Measurements from ENCODE around the gene CALU.

The CALU gene

GRCh38 chr7:128739048-128739962 is at the start of gene CALU:
Gene CALU (plus strand): TSS chr7:128739359. CDS start chr7:128748584, 9,225 bp downstream.
- DNase-seq, result peak; percentile 97

DNA sequence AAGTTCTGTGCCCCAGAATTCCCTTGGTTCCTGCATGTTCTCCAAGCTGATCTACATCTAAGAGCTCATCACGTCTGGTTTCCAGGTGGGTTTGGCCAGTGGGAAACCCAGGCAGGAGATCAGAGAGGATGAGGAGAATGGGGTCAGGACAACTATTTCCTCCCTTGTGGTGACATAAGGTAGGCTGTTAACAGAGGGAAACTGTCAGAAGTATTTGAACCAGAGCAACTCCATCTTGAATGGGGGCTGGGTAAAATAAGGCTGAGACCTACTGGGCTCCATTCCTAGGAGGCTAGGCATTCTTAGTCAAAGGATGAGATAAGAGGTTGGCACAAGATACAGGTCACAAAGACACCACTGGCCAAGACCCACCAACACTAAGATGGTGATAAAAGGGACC is 47.9 kb upstream of the CALU start:
- no peak for DNase-seq

DNA sequence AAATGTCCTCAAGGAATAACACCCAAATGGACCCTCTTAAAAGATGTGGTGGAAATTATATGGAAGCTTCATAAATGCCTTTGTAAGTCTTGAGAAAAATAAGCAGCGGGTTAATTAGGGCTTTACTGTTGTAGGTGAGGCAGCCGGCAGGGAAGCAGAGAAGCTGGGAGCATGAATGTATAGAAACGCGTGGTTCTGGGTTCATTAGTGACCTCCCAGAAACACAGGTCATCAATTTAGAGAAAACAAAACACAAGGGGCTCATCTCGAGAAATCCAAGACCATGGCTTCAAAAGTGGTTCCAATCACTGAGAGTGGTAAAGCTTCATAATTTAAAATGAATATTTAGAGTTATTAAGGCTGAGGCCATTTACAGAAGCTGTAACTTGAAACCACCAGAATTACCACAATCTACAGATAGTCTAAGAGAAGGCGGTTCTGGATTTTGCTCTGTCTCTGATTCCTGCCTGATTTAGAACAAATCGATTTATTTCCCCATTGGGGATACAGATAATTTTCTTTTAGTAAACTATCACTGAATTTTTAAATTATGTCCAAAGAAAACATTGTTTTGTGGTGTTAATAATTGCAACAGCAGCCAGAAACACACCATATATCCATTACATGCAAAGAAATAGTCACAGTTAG is 46.4 kb upstream of the CALU start:
- DNase-seq, result peak; percentile 50

DNA sequence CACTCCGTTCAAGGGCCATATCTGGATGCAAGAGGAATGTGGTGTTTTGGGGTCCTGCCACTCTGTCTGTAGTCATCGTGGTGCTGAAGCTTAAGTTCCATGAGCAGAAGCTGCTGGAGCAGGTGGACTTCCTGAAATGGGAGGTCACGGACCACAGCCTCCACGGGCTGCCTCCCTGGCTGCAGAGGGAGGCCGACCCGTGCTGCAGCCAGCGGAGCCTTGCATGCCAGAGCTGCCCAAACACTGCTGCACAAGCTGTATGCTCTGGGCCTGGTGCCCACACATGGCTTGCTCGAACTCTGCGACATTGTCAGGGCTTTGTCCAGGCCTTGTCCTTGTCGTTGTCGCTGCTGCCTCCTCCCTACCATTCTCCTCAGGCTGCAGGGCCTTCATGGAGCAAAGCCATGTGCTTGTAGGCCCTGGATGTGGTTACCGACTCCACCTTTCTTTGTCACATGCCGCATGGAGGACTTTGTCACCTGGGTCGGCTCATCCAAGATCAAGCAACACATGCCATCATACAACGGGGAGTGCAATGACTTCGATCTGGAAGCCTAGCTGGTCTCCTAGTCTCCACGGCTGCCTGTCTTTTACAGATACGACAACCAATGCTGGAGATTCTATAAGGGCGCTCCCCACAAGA is 45.7 kb upstream of the CALU start:
- DNase-seq, result no peak

GRCh38 chr7:128694738-128695137 is 44.4 kb upstream of the CALU start:
- DNase-seq, result no peak

DNA sequence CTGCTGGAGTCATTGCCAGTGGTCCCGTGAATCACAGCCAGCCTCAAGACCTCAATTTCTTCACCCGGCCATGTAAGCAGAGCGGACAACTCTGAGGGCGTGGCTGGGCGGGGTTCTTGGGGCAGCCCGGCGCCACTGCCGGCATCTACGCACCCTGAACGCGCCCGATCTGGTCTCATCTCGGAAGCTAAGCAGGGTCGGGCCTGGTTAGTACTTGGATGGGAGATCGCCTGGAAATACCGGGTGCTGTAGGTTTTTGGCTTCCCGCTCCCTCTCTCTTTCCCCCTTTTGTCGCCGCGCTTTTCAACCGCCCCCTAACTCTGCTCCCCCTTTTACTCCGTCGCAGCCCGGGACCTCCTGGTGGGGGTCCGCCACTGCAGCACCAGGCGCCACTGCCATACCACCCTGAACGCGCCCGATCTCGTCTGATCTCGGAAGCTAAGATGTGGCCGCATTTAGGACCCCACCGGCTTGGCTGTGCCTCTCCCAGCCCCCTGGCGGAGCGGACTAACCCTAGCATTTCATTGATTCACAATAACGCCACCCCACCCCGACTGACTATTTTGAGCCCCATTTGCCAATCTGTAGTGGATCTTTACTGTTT is 41.8 kb upstream of the CALU start:
- peak; percentile 69 for DNase-seq

- DNase-seq, result no peak
Observed at GRCh38 chr7:128699196-128699712, 39.9 kb upstream of the CALU start.

DNA sequence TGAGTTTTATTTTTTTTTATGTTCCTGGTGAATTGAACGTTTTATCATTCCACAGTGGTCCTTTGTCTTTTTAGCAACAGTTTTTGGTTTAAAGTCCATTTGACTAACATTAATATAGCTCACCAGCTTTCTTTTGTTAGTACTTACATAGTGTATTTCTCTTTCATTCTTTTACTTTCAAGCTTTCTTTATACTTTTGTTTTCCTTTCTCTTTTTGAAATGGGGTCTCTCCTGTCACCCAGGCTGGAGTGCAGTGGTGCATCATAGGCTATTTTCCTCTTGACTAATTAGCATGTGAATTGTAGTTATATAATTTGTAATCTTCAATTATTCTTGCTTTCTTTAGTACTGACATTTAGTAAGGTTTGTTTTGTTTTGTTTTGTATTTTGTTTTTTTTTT is 39.3 kb upstream of the CALU start:
- no peak for DNase-seq

GRCh38 chr7:128701062-128701785 is 37.9 kb upstream of the CALU start:
- DNase-seq, result no peak

DNA sequence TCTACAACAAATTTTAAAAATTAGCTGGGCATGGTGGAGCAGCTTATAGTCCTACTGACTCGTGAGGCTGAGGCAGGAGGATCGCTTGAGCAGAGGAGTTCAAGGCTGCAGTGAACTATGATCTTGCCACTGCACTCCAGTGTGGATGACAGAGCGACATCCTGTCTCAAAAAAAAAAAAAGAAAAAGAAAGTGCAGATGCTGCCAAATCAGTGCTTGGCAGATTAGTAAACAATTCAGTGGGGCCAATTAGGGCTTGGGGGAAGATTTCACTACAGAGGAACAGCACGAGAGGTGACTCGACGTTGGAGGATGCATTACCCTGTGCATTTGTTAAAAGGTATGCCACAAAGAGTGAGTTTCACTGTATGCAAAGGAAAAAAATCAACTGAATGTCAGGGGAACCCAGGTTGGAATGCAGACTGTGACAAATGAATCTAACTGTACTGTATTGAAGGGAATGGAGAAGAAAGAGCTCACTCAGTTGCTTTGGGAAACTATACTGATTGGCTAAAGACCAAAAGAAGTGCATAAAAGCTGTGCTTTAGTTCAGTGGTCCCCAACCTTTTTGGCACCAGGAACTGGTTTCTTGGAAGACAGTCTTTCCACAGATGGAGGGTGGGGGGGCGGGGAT is 35.4 kb upstream of the CALU start:
- DNase-seq, result no peak

DNA sequence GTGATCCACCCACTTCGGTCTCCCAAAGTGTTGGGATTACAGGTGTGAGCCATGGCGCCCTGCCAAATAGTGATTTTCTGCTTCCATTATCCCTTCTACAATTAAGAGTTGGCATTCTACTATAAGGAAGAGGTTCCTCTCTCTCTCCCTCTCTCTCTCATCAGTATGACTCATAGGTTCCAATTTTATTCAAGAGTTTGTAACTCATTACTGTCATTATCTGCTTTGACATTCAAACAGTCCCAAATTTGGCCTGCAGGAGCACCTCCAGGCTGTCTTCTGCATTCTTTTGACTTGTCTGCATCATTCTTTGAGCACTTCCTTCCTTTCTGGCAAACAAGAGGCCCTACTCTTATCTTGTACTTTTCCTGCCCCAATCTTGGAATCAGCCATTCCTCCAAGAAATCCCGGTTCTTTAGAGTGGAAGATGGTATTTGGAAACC is 33.2 kb upstream of the CALU start:
- DNase-seq, result no peak

DNA sequence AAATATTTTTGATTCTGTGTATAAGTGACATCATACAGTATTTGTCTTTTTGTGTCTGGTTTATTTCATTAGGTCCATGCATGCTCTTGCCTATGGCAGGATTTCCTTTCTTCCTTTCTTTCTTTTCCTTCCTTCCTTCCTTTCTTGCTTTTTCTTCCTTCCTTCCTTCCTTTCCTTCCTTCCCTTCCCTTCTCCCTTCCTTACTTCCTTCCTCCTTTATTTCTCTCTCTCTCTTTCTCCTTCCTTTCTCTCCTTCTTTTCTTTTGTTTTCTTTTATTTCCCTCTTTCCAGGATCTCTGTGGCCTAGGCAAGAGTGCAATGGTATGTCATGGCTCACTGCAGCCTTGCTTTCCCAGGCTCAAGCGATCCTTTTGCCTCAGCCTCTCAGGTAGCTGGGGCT is 31.4 kb upstream of the CALU start:
- DNase-seq, result no peak

DNA sequence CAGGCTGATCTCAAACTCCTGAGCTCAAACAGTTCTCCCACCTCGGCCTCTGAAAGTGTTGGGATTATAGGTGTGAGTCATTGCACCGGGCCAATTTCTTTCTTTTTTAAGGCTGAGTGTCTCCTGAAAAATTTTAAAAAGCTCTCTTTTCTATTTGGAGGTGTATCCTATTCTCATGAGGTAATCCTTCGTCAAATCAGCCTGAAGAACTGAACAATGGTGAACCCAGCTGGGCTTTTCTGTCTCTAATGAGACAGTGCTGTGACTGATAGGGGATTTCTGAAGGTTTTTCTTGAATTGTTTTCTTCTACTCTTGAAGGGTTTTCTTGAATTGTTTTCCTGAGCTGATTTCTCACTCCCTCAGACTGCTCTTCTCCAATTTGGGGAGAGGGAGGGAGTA is 30.9 kb upstream of the CALU start:
- no peak for DNase-seq

GRCh38 chr7:128708824-128709223 is 30.3 kb upstream of the CALU start:
- DNase-seq, result no peak

DNA sequence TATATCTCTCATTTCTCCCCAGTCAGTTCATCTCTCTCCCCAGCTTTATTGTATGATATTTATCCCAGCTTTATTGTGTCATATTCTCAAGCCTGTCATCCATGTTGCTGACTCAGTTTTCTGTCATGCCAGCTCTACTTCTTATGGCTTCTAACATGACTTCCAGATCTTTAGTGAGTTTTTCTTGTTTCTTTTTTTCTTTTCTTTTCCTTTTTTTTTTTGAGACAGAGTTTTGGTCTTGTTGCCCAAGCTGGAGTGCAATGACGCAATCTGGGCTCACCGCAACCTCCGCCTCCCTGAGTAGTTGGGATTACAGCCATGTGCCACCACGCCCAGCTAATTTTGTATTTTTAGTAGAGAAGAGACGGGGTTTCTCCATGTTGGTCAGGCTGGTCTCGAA is 28.7 kb upstream of the CALU start:
- no peak for DNase-seq

DNA sequence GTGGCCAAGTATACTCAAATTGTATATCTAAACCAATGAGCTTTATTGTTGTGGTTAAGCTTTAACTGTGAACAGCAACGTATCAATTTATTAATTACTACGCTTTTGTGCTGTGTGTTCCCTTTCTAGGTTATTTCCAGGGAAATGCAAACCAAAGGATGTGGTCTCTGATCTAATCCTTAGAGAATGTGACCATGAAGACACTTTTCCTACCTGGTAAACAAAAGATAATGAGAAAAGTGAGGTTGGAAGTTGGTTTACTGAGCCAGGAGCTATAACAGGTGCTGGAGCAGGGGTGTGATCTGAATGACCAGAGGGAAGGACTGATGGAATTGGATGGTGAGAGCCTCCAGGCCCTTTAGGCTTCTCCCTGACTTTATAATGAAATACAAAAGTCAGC is 25.4 kb upstream of the CALU start:
- no peak for DNase-seq

- DNase-seq, result no peak
Observed at GRCh38 chr7:128714701-128715495, 24.3 kb upstream of the CALU start.

DNA sequence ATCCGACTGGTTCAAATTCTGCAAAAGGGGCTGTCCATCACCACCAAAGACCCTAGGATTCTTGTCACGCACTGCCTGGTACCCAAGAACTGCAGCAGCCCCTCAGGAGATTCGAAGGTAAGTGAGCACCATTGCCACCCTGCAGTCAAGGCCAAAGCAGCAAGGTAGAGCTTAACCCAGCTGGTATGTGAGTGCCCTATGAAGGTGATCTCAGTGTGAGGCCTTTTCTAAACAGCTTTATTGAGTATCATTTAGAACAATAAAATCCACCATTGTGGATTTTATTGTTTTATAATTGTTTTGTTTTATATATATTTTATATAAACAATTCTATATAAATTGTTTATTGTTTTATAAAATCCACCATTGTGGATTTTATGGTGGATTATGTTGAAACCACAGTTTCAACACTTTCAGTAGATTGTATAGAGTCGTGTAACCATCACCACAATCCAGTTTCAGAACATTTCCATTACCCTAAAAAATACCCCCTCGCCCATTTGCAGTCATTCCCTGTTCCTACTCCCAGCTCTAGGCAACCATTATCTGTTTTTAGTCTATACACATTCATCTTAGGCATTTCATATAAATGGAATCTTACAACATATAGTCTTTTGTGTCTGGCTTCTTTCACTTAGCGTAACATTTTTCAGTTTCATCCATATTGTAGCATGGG is 20.1 kb upstream of the CALU start:
- DNase-seq, result no peak

DNA sequence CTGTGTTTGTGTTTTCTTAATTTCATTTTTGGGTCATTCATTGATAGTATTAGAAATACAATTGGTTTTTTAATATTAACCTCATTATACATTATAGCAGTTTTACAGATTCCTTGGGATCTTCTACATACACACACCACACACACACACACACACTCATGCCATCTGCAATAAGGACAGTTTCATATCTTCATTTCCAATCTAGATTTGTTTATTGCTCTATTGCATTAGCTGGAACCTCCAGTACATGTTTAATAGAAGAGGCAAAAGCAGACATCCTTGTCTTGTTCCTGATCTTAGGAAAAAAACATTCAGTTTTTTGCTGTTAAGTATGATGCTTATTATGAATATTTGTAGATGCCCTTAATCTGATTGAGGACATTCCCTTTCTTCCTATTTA is 17.8 kb upstream of the CALU start:
- no peak for DNase-seq

DNA sequence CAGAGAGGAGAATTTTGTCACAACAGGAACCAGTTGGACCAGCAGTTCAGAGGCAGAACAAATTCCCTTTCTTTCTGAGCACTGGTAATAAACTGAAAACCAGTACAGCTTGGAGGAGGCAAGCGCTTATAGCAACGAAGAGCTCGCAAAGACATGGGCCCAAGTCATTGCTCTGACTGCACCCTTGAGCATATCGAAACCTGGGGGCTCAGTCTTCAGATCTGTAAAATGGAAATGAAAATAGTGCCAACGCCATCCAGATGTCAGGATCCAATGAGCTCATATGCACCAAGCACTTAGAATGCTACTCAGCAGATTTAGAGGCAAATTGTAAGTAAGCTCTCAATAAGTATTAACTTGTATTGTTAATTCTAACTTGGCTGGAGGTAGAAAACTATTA is 14.4 kb upstream of the CALU start:
- no peak for DNase-seq

Data from eye (tissue), 1 donor.